Activated effector memory CD4-positive, alpha-beta T cell treated with anti-CD3 and anti-CD28 coated beads, Interleukin-2, amount 50 U/mL, for 16 hours (primary cell): ENCODE results near the gene CBLB.

Source experiments
- DNase-seq: peaks from one replicate; pipeline ENCODE4 v3.0.0-alpha.2; 2020

Gene CBLB

GRCh38 chr3:105868742-105869530 is at the start of gene CBLB:
CBLB (minus strand) TSS chr3:105869012; CDS start chr3:105867577, 1,435 bp downstream.
- DNase-seq = peak; percentile 94

DNA sequence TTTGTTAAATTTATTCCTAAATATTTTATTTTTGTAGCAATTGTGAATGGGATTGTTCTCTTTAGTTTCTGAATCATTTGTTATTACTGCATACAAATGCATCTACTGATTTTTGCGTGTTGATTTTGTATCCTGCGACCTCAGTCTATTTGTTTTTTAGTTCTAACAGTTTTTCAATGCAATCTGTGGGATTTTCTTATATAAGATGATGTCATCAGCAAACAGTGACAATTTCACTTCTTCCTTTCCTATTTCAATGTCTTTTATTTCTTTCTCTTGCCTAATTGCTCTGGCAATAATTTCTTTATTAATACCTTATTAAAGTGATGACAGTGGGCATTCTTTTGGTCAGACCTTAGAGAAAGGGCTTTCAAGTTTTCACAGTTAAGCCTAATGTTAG is 48.0 kb upstream of the CBLB start:
- no peak for DNase-seq

DNA sequence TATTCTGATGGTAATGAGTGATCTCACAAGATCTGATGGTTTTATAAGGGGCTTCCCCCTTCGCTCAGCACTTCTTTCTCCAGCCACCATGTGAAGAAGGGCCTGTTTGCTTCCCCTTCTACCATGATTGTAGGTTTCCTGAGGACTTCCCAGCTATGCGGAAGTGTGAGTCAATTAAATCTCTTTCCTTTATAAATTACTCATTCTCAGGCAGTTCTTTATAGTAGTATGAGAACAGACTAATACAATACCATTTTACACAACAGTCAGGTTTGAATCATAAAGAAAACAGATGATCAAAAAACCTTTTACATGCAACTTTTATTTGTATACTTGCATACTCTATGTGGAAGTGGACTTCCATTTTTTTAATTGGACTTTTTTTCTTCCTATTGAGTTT is 46.7 kb upstream of the CBLB start:
- no peak for DNase-seq

GRCh38 chr3:105913616-105914015 is 44.8 kb upstream of the CBLB start:
- DNase-seq = no peak

GRCh38 chr3:105912891-105913290 is 44.1 kb upstream of the CBLB start:
- DNase-seq = no peak

GRCh38 chr3:105911496-105911895 is 42.7 kb upstream of the CBLB start:
- no peak for DNase-seq

- DNase-seq = no peak
Measured at GRCh38 chr3:105907777-105908176, 39.0 kb upstream of the CBLB start.

DNA sequence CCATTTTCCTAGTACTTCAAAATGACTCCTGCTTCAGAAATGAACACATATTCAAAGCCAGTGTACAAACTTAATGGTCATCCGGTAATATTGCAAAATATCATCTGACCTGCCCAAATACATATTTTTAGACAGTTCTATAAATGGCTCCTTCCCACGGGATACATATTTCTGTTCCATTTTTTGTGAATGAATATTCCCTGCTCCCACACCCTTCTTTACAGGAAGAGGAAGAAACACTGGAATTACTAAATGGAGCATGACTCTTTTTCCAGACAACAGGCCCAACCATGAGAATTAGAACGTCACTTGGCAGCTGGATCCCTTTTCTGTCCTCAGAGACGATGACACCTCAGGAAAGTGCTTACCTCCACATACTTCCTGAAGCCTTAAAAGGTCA is 38.0 kb upstream of the CBLB start:
- no peak for DNase-seq

- no peak for DNase-seq
Measured at GRCh38 chr3:105906345-105906744, 37.5 kb upstream of the CBLB start.

GRCh38 chr3:105905328-105905727 is 36.5 kb upstream of the CBLB start:
- DNase-seq = no peak

GRCh38 chr3:105904678-105905284 is 36.0 kb upstream of the CBLB start:
- no peak for DNase-seq

- DNase-seq = no peak
Measured at GRCh38 chr3:105904251-105904650, 35.4 kb upstream of the CBLB start.

DNA sequence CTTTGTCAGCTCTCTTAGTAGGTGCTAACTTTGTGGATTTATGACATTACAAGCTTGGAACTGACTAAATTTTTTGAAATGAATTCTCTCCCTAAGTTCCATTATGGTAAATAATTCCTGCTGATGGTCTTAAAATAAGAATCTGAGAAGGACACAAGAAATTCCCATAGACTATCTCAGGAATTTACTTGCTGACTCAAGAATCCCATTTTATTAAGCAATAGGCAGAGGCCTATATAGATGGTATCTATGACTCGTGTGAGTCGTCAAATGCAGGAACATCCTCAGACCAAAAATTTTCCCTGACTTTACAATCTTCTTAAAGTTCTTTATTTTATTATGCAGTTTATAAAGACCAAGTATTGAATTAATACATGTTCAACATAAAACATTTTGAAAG is 30.7 kb upstream of the CBLB start:
- no peak for DNase-seq

GRCh38 chr3:105891101-105891500 is 22.3 kb upstream of the CBLB start:
- no peak for DNase-seq

DNA sequence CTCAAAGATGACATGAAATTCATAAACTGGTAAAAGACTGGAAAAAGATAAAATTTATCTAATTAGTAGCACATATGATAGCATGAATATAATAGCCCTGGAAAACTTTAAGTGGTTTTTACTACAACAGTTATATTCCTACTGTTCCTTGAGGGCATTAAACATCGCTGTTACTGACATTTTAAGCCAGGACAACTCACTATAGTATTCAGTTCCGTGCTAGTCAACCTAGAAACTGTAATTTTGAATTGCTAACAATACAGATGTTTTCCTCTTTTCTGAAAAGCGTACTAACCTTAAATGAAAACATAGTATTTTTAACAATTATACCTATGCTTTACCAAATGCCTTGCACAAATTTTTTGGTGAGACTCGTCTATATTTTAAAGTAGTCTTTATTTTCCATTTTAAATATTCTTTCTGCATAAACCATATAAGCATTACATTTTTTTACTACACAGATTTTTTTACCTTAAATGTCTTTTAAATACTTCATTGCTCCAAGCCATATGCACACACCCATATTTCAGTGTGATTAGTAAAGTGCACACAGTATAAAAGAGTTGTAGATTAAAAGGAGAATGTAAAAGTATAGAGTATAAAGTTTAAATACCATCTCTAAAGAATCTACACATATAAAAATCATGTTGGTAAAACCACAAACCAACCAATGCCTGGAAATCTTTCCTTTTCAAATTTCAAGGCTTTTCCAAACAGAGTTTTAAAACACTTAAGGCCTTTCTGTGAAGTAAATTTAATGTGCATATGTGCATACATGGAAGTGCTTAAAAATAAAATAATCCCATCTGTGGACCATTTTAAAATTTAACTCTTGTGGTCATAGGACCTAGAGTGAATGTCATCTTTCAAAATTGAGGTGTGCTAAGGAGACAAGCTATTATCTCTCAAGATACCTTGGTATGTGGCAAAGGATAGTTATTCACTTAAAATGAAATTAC is 20.1 kb upstream of the CBLB start:
- DNase-seq = no peak

- no peak for DNase-seq
Measured at GRCh38 chr3:105885256-105885655, 16.4 kb upstream of the CBLB start.

DNA sequence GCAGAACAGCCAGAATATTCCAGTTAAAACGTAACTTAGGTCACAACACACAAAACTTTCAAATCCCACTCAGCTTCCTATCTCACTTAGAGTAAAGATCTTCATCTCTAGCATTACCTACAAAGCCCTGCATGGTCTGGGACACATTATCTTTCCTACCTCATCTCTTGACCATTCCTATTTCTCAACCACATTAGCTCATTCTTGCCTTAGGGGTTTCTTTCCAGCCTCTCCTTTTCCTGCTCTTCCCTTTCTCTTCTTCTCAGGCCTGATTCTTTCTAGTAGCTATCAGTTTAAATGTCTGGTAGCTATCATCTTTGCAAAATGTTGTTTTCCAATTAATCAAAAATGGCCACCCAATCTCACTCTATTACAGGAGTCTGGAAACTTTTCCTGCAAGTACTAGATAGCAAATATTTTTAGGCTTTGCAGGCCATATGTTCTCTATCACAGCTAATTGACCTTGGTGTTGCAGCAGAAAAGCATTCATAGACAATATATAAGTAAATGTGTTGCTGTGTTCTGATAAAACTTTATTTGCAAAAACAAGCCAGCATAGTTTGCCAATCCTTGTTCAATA is 15.1 kb upstream of the CBLB start:
- no peak for DNase-seq

DNA sequence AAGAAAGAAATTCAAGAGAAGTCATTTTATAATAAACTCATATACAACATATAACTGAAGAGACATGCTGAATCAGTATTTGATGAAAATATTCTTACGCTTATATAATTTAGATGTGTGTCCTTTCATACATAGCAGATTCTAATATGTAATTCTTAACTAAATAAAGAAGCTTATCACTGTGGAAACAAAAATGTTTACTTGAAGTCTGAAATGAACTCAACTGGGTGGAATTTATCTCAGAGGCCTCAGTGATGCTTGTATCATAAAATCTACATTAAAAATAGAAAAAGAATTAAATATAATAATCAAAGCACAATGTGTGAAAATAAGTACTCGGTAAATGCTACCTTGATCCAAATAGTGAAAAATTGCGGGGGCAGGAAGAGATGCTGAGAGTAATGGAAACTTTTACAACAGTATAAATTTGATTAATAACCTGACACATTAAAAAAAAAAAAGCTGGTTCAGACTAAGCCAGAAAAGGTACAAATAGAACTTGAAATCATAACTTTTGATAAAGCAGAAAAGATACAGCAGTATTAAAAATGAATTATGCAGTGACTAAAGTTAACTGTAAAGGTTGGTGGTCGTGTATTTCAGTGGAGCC is 12.0 kb upstream of the CBLB start:
- no peak for DNase-seq

- DNase-seq = no peak
Measured at GRCh38 chr3:105878061-105878460, 9.2 kb upstream of the CBLB start.

GRCh38 chr3:105877336-105877910 is 8.6 kb upstream of the CBLB start:
- no peak for DNase-seq

DNA sequence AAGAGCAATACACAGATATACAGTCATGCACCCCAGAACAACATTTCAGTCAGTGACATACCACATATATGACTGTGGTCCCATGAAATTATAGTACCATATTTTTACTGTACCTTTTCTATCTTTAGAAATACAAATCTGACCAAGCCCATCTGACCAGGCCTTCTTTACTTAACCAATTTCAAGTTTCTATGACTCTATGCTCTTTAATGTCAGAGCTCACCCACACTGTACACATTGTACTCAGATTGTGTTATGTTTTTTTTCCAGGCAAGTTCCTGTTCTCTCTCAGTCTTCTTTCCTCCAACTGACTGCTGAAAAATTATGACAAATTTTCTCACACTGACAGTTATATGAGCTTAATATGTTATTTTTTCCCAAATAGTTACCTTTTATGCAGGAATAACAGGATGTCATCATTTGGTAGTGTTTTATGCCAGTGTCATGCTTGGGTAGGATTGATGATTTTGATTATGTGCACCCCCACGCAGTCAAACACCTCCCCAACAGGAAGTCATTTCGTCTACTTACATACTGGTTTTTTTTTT is 8.0 kb upstream of the CBLB start:
- DNase-seq = no peak
